ENCODE data around the gene MIX23. TPM values are rescaled to one million over a fixed set of nuclear protein-coding genes. Genes with fewer than 3 reads are reported as not detected.

The MIX23 gene
- total RNA-seq, 5 donors from 2014 or later (not counting 1 experiment from before 2014, with no cell fraction given) = 15.7 to 27.3 (median 23.5) TPM

GRCh38 chr3:122364490-122364889 lies 18.5 kb downstream of the MIX23 start:
- Mint-ChIP-seq H3K27me3 (no peaks in the 10 kb centered on the region), H3K27ac (peak overlapping the region in 1 of 2 donors; percentile 34), H3K36me3 (peaks cover 34% of the 10 kb centered on the region), H3K4me1 (no peaks in the 10 kb centered on the region), H3K4me3 (no peak overlapping the region), H3K9me3 (no peaks in the 10 kb centered on the region)
- DNase-seq (no peak), ATAC-seq (replicated peaks in 1 of 4) (no peak)
- no peaks in the 10 kb centered on the region for H3K27me3 ChIP-seq (replicated peaks in 1 of 2; ENCODE audit: control insufficient read depth in 2 of 2, extremely low read depth in 1 of 2, insufficient read depth in 2 of 2, low read length in 1 of 2)
- H3K4me3 ChIP-seq (ENCODE audit: control insufficient read depth in 1 of 2, extremely low read depth in 1 of 2, low read length in 1 of 2) = no peak overlapping the region
- no peaks in the 10 kb centered on the region for H3K4me1 ChIP-seq (ENCODE audit: control insufficient read depth in 1 of 2, extremely low read depth in 1 of 2, insufficient read depth in 2 of 2, low read length in 2 of 2)
- WGBS (ENCODE audit: insufficient coverage) = no CpG with 5 or more reads among the region's 2 CpGs
- CTCF ChIA-PET = no interaction called here
- peaks cover 0 to 52% of the 10 kb centered on the region in 2 donors for H3K36me3 ChIP-seq (ENCODE audit: control insufficient read depth in 2 of 2, extremely low read depth in 1 of 2, insufficient read depth in 1 of 2, low read length in 1 of 2)
- POLR2A ChIA-PET = no interaction called here
- H3K9me3 ChIP-seq = no peaks in the 10 kb centered on the region
- H3K27ac ChIP-seq (ENCODE audit: low read length) = no peak overlapping the region

- ATAC-seq (replicated peaks in 1 of 4) (no peak), DNase-seq (no peak)
- Mint-ChIP-seq H3K36me3 (peaks cover 38% of the 10 kb centered on the region), H3K4me1 (no peaks in the 10 kb centered on the region), H3K4me3 (no peak overlapping the region), H3K27me3 (no peaks in the 10 kb centered on the region), H3K9me3 (no peaks in the 10 kb centered on the region), H3K27ac (no peak overlapping the region)
- Histone ChIP-seq H3K36me3 (ENCODE audit: control insufficient read depth in 2 of 2, extremely low read depth in 1 of 2, insufficient read depth in 1 of 2, low read length in 1 of 2) (peaks cover 0 to 49% of the 10 kb centered on the region in 2 donors), H3K9me3 (no peaks in the 10 kb centered on the region), H3K27me3 (replicated peaks in 1 of 2; ENCODE audit: control insufficient read depth in 2 of 2, extremely low read depth in 1 of 2, insufficient read depth in 2 of 2, low read length in 1 of 2) (no peaks in the 10 kb centered on the region), H3K4me1 (ENCODE audit: control insufficient read depth in 1 of 2, extremely low read depth in 1 of 2, insufficient read depth in 2 of 2, low read length in 2 of 2) (no peaks in the 10 kb centered on the region), H3K27ac (ENCODE audit: low read length) (no peak overlapping the region), H3K4me3 (ENCODE audit: control insufficient read depth in 1 of 2, extremely low read depth in 1 of 2, low read length in 1 of 2) (no peak overlapping the region)
- ChIA-PET CTCF (interaction anchor here in 1 of 2 donors (0.6 kb wide), 1 partner anchor 113 kb away, joined by 3 read pairs; no protein-coding TSS in a partner anchor), POLR2A (no interaction called here)
- WGBS (ENCODE audit: insufficient coverage) = no CpG with 5 or more reads among the region's 2 CpGs
Observed at GRCh38 chr3:122362026-122362425, 21.0 kb downstream of the MIX23 start.

- H3K27me3 ChIP-seq (replicated peaks in 1 of 2; ENCODE audit: control insufficient read depth in 2 of 2, extremely low read depth in 1 of 2, insufficient read depth in 2 of 2, low read length in 1 of 2) = no peaks in the 10 kb centered on the region
- ChIA-PET POLR2A (no interaction called here), CTCF (interaction anchor here in 1 of 2 donors (0.6 to 1.3 kb wide), 2 partner anchors 163 to 257 kb away, joined by 3 to 5 read pairs; no protein-coding TSS in a partner anchor)
- no peaks in the 10 kb centered on the region for H3K4me1 ChIP-seq (ENCODE audit: control insufficient read depth in 1 of 2, extremely low read depth in 1 of 2, insufficient read depth in 2 of 2, low read length in 2 of 2)
- Mint-ChIP-seq H3K4me1 (no peaks in the 10 kb centered on the region), H3K36me3 (peaks cover 28% of the 10 kb centered on the region), H3K27ac (no peak overlapping the region), H3K9me3 (no peaks in the 10 kb centered on the region), H3K4me3 (no peak overlapping the region), H3K27me3 (no peaks in the 10 kb centered on the region)
- WGBS (ENCODE audit: insufficient coverage) = 95% methylated on average over 2 of the region's 2 CpGs
- H3K27ac ChIP-seq (ENCODE audit: low read length) = no peak overlapping the region
- peaks cover 0 to 26% of the 10 kb centered on the region in 2 donors for H3K36me3 ChIP-seq (ENCODE audit: control insufficient read depth in 2 of 2, extremely low read depth in 1 of 2, insufficient read depth in 1 of 2, low read length in 1 of 2)
- H3K4me3 ChIP-seq (ENCODE audit: control insufficient read depth in 1 of 2, extremely low read depth in 1 of 2, low read length in 1 of 2) = no peak overlapping the region
- no peaks in the 10 kb centered on the region for H3K9me3 ChIP-seq
- no peak for ATAC-seq (replicated peaks in 1 of 4)
- DNase-seq = no peak
Observed at GRCh38 chr3:122358703-122359032, 24.4 kb downstream of the MIX23 start.

GRCh38 chr3:122357828-122358702 lies 25.0 kb downstream of the MIX23 start:
- POLR2A ChIA-PET = no interaction called here
- no CpG with 5 or more reads among the region's 2 CpGs for WGBS (ENCODE audit: insufficient coverage)
- Mint-ChIP-seq H3K9me3 (no peaks in the 10 kb centered on the region), H3K27ac (no peak overlapping the region), H3K4me1 (no peaks in the 10 kb centered on the region), H3K4me3 (no peak overlapping the region), H3K27me3 (no peaks in the 10 kb centered on the region), H3K36me3 (peaks cover 22% of the 10 kb centered on the region)
- Histone ChIP-seq H3K27me3 (replicated peaks in 1 of 2; ENCODE audit: control insufficient read depth in 2 of 2, extremely low read depth in 1 of 2, insufficient read depth in 2 of 2, low read length in 1 of 2) (no peaks in the 10 kb centered on the region), H3K4me1 (ENCODE audit: control insufficient read depth in 1 of 2, extremely low read depth in 1 of 2, insufficient read depth in 2 of 2, low read length in 2 of 2) (no peaks in the 10 kb centered on the region), H3K36me3 (ENCODE audit: control insufficient read depth in 2 of 2, extremely low read depth in 1 of 2, insufficient read depth in 1 of 2, low read length in 1 of 2) (peaks cover 0 to 21% of the 10 kb centered on the region in 2 donors), H3K9me3 (no peaks in the 10 kb centered on the region), H3K4me3 (ENCODE audit: control insufficient read depth in 1 of 2, extremely low read depth in 1 of 2, low read length in 1 of 2) (no peak overlapping the region), H3K27ac (ENCODE audit: low read length) (no peak overlapping the region)
- ATAC-seq (replicated peaks in 1 of 4) (no peak), DNase-seq (no peak)
- CTCF ChIA-PET = interaction anchor here (0.5 to 1.3 kb wide), 2 partner anchors 256 to 804 kb away, joined by 3 to 4 read pairs; no protein-coding TSS in a partner anchor

- H3K27ac Mint-ChIP-seq = no peak overlapping the region
- H3K9me3 Mint-ChIP-seq = no peaks in the 10 kb centered on the region
- ATAC-seq (replicated peaks in 1 of 4) (no peak), DNase-seq (peak in 16 of 35 experiments; percentile 2 to 46 (median 8))
- no peak overlapping the region for H3K27ac ChIP-seq (ENCODE audit: low read length)
- H3K27me3 Mint-ChIP-seq = no peaks in the 10 kb centered on the region
- no peaks in the 10 kb centered on the region for H3K27me3 ChIP-seq (replicated peaks in 1 of 2; ENCODE audit: control insufficient read depth in 2 of 2, extremely low read depth in 1 of 2, insufficient read depth in 2 of 2, low read length in 1 of 2)
- no CpG with 5 or more reads among the region's 4 CpGs for WGBS (ENCODE audit: insufficient coverage)
- peaks cover 17% of the 10 kb centered on the region for H3K36me3 Mint-ChIP-seq
- POLR2A ChIA-PET = no interaction called here
- no peaks in the 10 kb centered on the region for H3K4me1 ChIP-seq (ENCODE audit: control insufficient read depth in 1 of 2, extremely low read depth in 1 of 2, insufficient read depth in 2 of 2, low read length in 2 of 2)
- H3K4me1 Mint-ChIP-seq = no peaks in the 10 kb centered on the region
- peaks cover 0 to 8% of the 10 kb centered on the region in 2 donors for H3K36me3 ChIP-seq (ENCODE audit: control insufficient read depth in 2 of 2, extremely low read depth in 1 of 2, insufficient read depth in 1 of 2, low read length in 1 of 2)
- H3K9me3 ChIP-seq = no peaks in the 10 kb centered on the region
- no peak overlapping the region for H3K4me3 ChIP-seq (ENCODE audit: control insufficient read depth in 1 of 2, extremely low read depth in 1 of 2, low read length in 1 of 2)
- CTCF ChIA-PET = interaction anchor here in 1 of 2 donors (1.9 kb wide), 1 partner anchor 255 kb away, joined by 8 read pairs; no protein-coding TSS in a partner anchor
- H3K4me3 Mint-ChIP-seq = no peak overlapping the region
Observed at GRCh38 chr3:122356402-122356801, 26.6 kb downstream of the MIX23 start.

GRCh38 chr3:122355612-122356011 lies 27.4 kb downstream of the MIX23 start:
- H3K4me1 Mint-ChIP-seq = no peaks in the 10 kb centered on the region
- no peaks in the 10 kb centered on the region for H3K27me3 Mint-ChIP-seq
- ATAC-seq (replicated peaks in 1 of 4) (no peak), DNase-seq (no peak)
- H3K27ac ChIP-seq (ENCODE audit: low read length) = no peak overlapping the region
- H3K36me3 ChIP-seq (ENCODE audit: control insufficient read depth in 2 of 2, extremely low read depth in 1 of 2, insufficient read depth in 1 of 2, low read length in 1 of 2) = peaks cover 0 to 3% of the 10 kb centered on the region in 2 donors
- no peaks in the 10 kb centered on the region for H3K9me3 ChIP-seq
- peaks cover 17% of the 10 kb centered on the region for H3K36me3 Mint-ChIP-seq
- no peak overlapping the region for H3K4me3 Mint-ChIP-seq
- no peak overlapping the region for H3K27ac Mint-ChIP-seq
- no peaks in the 10 kb centered on the region for H3K27me3 ChIP-seq (replicated peaks in 1 of 2; ENCODE audit: control insufficient read depth in 2 of 2, extremely low read depth in 1 of 2, insufficient read depth in 2 of 2, low read length in 1 of 2)
- POLR2A ChIA-PET = no interaction called here
- CTCF ChIA-PET = interaction anchor here in 1 of 2 donors (1.9 kb wide), 1 partner anchor 255 kb away, joined by 8 read pairs; no protein-coding TSS in a partner anchor
- no peaks in the 10 kb centered on the region for H3K9me3 Mint-ChIP-seq
- 34% methylated on average over 4 of the region's 4 CpGs for whole genome bisulfite sequencing (ENCODE audit: insufficient coverage)
- no peaks in the 10 kb centered on the region for H3K4me1 ChIP-seq (ENCODE audit: control insufficient read depth in 1 of 2, extremely low read depth in 1 of 2, insufficient read depth in 2 of 2, low read length in 2 of 2)
- no peak overlapping the region for H3K4me3 ChIP-seq (ENCODE audit: control insufficient read depth in 1 of 2, extremely low read depth in 1 of 2, low read length in 1 of 2)

All from T-cell (primary cell).